Calu3 (cell line): ENCODE measurements around the gene RAB40C. TPM values are rescaled to one million over a fixed set of nuclear protein-coding genes. Genes with fewer than 3 reads are reported as not detected.

ENCODE experiments used
- BruUV-seq: library from RNA; stranded (reverse); fragments of 400-500 nt; replicated peaks from 2 replicates; lab custom pipeline; 2021; lab: Mats Ljungman, UMichigan
- CTCF ChIA-PET: fragments of 300-600 bp; sonication (Branson Sonifier 250); formaldehyde crosslinking; loops from one replicate; lab custom pipeline; 2022; ENCODE audit warnings: antibody characterized with exemption; lab: Charles Lee
- DNase-seq: peaks from one replicate; pipeline ENCODE4 v3.0.0; 2022
- H3K27ac Mint-ChIP-seq: one replicate; pipeline ENCODE4 v1.8.0; 2022; ENCODE audit warnings: mixed read lengths; ENCODE audit not compliant: unreplicated experiment
- H3K27me3 Mint-ChIP-seq: one replicate; pipeline ENCODE4 v1.8.0; 2022; ENCODE audit warnings: mixed read lengths; ENCODE audit not compliant: unreplicated experiment
- H3K36me3 Mint-ChIP-seq: one replicate; pipeline ENCODE4 v1.8.0; 2022; ENCODE audit warnings: mild to moderate bottlenecking, moderate library complexity, mixed read lengths; ENCODE audit not compliant: insufficient read depth, unreplicated experiment
- H3K4me1 Mint-ChIP-seq: one replicate; pipeline ENCODE4 v1.8.0; 2022; ENCODE audit warnings: mild to moderate bottlenecking, low read depth, mixed read lengths; ENCODE audit not compliant: unreplicated experiment
- H3K4me3 Mint-ChIP-seq: one replicate; pipeline ENCODE4 v1.8.0; 2022; ENCODE audit warnings: mild to moderate bottlenecking, low read depth, moderate library complexity, mixed read lengths; ENCODE audit not compliant: unreplicated experiment
- H3K9me3 Mint-ChIP-seq: one replicate; pipeline ENCODE4 v1.8.0; 2022; ENCODE audit warnings: low read depth, mixed read lengths; ENCODE audit not compliant: unreplicated experiment
- CTCF ChIP-seq: fragments of 200-600 bp; IDR thresholded peaks from one replicate; pipeline ENCODE4 v1.8.0; 2022; ENCODE audit warnings: antibody characterized with exemption; ENCODE audit not compliant: unreplicated experiment
- intact Hi-C: fragments of 100-400 bp; cut with micrococcal nuclease; formaldehyde crosslinking; loops from one replicate; pipeline ENCODE4 v1.10.0; 2022; ENCODE audit not compliant: unreplicated experiment
- total RNA-seq: library from RNA; stranded (reverse); gene quantifications from 2 replicates; pipeline ENCODE4 v1.2.3, GENCODE V29; 2022

Gene RAB40C
- total RNA-seq, 1 experiment from 2014 or later: 35.6 TPM

DNA sequence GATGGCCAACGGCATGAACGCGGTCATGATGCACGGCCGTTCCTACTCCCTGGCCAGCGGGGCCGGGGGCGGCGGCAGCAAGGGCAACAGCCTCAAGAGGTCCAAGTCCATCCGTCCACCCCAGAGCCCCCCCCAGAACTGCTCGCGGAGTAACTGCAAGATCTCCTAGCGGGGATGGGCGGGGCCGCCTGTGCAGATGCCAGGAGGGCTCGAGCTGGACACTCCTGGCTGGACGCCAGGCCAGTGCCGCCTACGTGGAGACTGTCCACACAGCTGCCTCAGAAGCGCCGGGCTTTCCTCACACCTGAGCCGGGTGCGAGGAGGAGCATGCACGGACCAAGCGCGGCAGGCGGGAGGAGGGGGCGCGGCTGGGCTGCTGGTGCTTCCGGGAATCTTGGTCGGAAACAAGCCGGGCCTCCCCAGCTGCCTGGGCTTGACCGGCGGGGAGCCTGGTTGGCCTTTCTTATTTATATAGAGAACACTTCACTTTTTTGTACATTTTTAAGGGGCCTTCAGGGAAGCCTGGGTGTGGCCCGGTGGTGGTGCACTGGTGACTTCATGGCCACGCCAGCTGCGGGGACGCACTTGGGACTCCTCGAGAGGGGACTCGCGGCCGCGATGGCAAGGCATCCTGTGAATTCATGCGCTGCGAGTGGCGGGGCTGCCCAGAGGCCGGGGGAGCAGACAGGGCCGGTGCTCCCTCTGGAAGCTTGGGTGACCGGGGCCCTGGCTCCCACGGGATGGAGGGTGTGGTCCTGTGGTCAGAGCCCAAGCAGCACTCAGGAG, 37.8 kb downstream of the RAB40C start:
- H3K9me3 Mint-ChIP-seq: no peaks in the 10 kb centered on the region
- H3K27ac Mint-ChIP-seq: peak overlapping the region; percentile 27
- no peak for DNase-seq
- no peaks in the 10 kb centered on the region for H3K27me3 Mint-ChIP-seq
- CTCF ChIA-PET: no interaction called here
- intact Hi-C loops: no loop called here
- no TSS peak for BruUV-seq
- no peak overlapping the region for H3K4me3 Mint-ChIP-seq
- H3K36me3 Mint-ChIP-seq: peaks cover 62% of the 10 kb centered on the region
- no peaks in the 10 kb centered on the region for H3K4me1 Mint-ChIP-seq
- no peak for TF ChIP-seq CTCF

- Mint-ChIP-seq H3K9me3 (no peaks in the 10 kb centered on the region), H3K36me3 (peaks cover 70% of the 10 kb centered on the region), H3K4me1 (no peaks in the 10 kb centered on the region), H3K27ac (peak overlapping the region; percentile 50), H3K4me3 (no peak overlapping the region), H3K27me3 (no peaks in the 10 kb centered on the region)
- no TSS peak for BruUV-seq
- no peak for TF ChIP-seq CTCF
- intact Hi-C loops: no loop called here
- CTCF ChIA-PET: no interaction called here
- DNase-seq: no peak
Observed at GRCh38 chr16:628321-629061, 38.6 kb downstream of the RAB40C start.

- intact Hi-C loops: no loop called here
- no peak for TF ChIP-seq CTCF
- Mint-ChIP-seq H3K27ac (peak overlapping the region; percentile 50), H3K4me3 (no peak overlapping the region), H3K4me1 (no peaks in the 10 kb centered on the region), H3K36me3 (peaks cover 74% of the 10 kb centered on the region), H3K9me3 (no peaks in the 10 kb centered on the region), H3K27me3 (no peaks in the 10 kb centered on the region)
- DNase-seq: no peak
- no TSS peak for BruUV-seq
- CTCF ChIA-PET: no interaction called here
Observed at GRCh38 chr16:629185-629832, 39.4 kb downstream of the RAB40C start.

DNA sequence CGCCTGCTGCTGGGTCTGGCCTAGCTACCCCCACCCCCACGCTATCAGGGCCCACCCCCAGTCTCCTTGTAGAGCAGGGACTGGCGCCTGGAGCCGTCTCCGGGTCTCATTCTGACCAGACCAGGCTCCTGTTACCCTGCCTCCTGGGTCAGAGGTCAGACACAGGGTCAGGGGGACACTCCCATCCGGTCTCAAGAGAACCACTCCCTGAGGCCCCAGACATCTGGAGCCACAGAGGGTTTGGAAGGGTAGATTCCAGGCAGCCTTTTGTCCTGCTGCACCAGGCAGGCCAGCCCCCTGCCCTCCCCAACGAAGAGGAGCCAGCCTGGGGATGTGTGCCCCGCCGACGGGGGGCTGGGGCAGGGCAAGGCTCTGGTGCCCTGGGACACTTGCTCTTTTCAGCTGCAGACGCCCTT, 40.0 kb downstream of the RAB40C start:
- no peak overlapping the region for H3K4me3 Mint-ChIP-seq
- BruUV-seq: no TSS peak
- H3K27ac Mint-ChIP-seq: peak overlapping the region; percentile 50
- H3K27me3 Mint-ChIP-seq: no peaks in the 10 kb centered on the region
- CTCF ChIA-PET: no interaction called here
- DNase-seq: no peak
- H3K36me3 Mint-ChIP-seq: peaks cover 77% of the 10 kb centered on the region
- no peak for TF ChIP-seq CTCF
- intact Hi-C loops: loop anchor here (10.0 kb wide), 1 partner anchor 105 kb away; the partner anchor contains the start of gene CAPN15
- no peaks in the 10 kb centered on the region for H3K4me1 Mint-ChIP-seq
- no peaks in the 10 kb centered on the region for H3K9me3 Mint-ChIP-seq
